Ureter (tissue), 1 donor: ENCODE results near the gene LTO1. TPM values are rescaled to one million over a fixed set of nuclear protein-coding genes. Genes with fewer than 3 reads are reported as not detected.

Experiments used
- DNase-seq: peaks from one replicate; pipeline ENCODE4 v3.0.0-alpha.2; 2020; ENCODE audit warnings: low spot score
- total RNA-seq: library from RNA; stranded (reverse); gene quantifications from one replicate; pipeline ENCODE4 v1.2.4, GENCODE V29; 2023
- donor health status: DM: yes; HTN: yes; CAD: no.

Gene LTO1
- total RNA-seq, 1 donor from 2014 or later = 42.1 TPM

GRCh38 chr11:69657911-69658625, 17.1 kb downstream of the LTO1 start:
- no peak for DNase-seq

GRCh38 chr11:69657456-69657910, 17.7 kb downstream of the LTO1 start:
- no peak for DNase-seq

- no peak for DNase-seq
These were observed 18.4 kb downstream of the LTO1 start for GRCh38 chr11:69656536-69657455.

GRCh38 chr11:69655479-69656428, 19.4 kb downstream of the LTO1 start:
- no peak for DNase-seq

GRCh38 chr11:69654660-69655478, 20.3 kb downstream of the LTO1 start:
- DNase-seq = no peak

- no peak for DNase-seq
These were observed 21.0 kb downstream of the LTO1 start for GRCh38 chr11:69654001-69654659.

- DNase-seq = no peak
These were observed 21.7 kb downstream of the LTO1 start for GRCh38 chr11:69653406-69653960.

- no peak for DNase-seq
These were observed 22.2 kb downstream of the LTO1 start for GRCh38 chr11:69652999-69653398.

- DNase-seq = no peak
These were observed 23.1 kb downstream of the LTO1 start for GRCh38 chr11:69651834-69652620.

- no peak for DNase-seq
These were observed 24.3 kb downstream of the LTO1 start for GRCh38 chr11:69650832-69651344.

GRCh38 chr11:69650081-69650831, 24.9 kb downstream of the LTO1 start:
- DNase-seq = no peak

GRCh38 chr11:69649576-69649900, 25.6 kb downstream of the LTO1 start:
- DNase-seq = no peak

GRCh38 chr11:69648679-69649575, 26.2 kb downstream of the LTO1 start:
- DNase-seq = no peak

- no peak for DNase-seq
These were observed 27.2 kb downstream of the LTO1 start for GRCh38 chr11:69647761-69648497.

- no peak for DNase-seq
These were observed 27.8 kb downstream of the LTO1 start for GRCh38 chr11:69647390-69647748.
